HG03521 (cell line): ENCODE data around the gene CCL11.

Experiments
- ATAC-seq: cut with Tn5 transposase; IDR thresholded peaks from one replicate; pipeline ENCODE4 v1.9.1; 2021; ENCODE audit warnings: mild to moderate bottlenecking, moderate library complexity; ENCODE audit not compliant: unreplicated experiment

CCL11 gene

GRCh38 chr17:34285286-34285792 lies at the start of gene CCL11:
TSS of gene CCL11 (plus strand) at chr17:34285742. CDS start at chr17:34285809, 67 bp downstream.
- no peak for ATAC-seq

GRCh38 chr17:34236281-34236892 lies 49.2 kb upstream of the CCL11 start:
- ATAC-seq, result no peak

GRCh38 chr17:34237458-34237857 lies 48.1 kb upstream of the CCL11 start:
- no peak for ATAC-seq

DNA sequence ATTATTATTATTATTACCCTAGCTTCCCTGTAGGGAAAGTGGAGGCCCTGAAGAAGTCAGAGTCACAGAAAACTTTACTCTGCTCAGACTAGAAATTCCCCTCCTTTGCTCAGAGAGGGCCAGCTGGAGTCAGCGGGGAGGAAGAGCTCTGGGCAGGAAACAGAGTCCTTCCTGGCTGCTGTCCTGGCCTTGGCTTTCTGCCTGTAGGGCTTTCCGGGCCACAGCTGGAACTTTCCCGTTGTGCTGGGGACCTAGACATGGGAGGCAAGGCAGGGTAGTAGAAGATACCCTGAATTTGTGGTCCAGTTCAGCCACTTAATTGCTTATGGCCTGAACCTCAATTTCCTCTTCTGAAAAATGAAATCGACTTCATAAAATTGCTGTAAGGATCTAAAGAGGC lies 44.5 kb upstream of the CCL11 start:
- ATAC-seq, result no peak

GRCh38 chr17:34242587-34243363 lies 42.8 kb upstream of the CCL11 start:
- no peak for ATAC-seq

DNA sequence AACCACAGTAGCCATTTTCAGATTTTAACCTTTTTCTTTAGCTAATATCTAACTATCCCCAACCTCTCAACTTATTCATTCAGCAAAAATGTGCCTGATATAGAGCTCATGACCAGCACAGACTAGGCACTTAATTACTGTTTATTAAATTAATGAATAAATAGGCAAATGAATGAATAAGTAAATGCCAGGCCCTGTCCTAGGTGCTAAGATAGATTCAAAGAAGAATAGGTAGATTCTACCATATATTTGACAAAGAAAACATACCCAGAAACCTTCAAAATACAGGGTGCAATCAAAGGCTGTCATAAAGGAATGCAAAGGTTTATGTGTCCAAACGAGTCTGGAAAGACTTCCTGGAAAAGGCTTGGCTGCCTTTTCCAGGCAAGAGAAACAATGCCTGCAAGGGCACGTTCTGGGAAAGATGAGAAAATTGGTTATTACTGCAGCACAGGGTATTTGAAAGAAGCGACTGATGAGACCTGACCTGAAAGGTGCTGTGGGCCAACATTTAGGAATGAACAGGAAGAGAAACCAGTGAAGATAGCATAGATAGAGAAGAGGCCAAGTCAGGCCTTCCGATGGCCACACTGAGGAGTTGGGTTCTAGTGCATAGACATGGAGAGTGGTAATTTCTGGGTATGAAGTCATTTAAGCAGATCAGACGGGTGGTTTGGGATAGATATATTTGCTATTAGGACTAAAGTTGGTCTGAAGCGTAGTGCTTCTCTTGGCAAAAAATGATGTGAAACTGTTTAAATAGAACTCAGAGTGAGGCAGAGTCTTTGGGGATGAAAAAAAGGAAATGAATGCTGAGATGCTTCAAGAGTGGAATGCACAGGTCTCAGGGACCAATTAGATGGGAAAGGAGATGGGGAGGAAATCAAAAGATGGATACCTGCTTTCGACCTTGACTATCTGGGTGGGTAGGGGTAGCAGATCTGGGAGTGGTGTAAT lies 41.9 kb upstream of the CCL11 start:
- ATAC-seq, result no peak

DNA sequence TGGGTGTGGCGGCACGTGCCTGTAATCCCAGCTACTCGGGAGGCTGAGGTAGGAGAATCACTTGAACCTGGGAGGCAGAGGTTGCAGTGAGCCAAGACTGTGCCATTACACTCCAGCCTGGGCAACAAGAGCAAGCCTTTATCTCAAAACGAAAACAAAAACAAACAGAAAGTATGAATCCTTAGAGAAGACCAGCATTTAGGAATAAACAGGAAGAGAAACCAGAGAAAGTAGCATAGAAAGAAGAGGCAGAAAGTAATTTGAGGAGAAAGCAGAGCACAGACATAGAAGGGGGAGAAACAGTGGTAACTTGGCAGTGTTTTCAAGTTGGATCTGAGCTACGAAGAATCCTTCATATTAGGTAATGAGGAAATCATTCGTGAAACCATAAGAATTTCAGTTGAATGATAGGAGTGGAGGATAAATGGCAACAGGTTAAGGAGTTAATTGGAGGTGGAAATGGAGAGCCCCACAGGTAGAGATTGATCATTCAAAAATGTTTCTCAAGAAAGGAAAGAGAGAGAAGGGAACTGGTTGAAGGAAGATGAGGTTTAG lies 40.1 kb upstream of the CCL11 start:
- no peak for ATAC-seq

GRCh38 chr17:34246446-34246845 lies 39.1 kb upstream of the CCL11 start:
- no peak for ATAC-seq

DNA sequence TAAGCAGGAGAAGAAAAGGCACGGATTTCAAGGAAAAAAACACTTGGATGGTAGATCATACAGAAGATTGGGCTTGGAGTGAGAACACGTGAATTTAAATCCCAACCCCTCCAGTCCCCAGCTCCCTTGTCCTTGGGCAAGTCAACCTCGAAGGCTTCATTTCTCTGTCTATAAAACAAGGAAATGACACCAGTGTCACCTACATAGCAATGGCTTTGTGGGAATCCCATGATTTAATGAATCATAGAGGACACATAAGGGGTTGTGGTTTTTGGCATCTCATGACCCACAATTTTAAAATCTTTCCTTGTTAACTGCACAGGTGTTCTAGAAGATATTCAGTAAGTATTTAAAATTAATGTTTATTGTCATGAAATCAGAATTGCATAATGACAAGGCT lies 38.7 kb upstream of the CCL11 start:
- no peak for ATAC-seq

- no peak for ATAC-seq
Measured at GRCh38 chr17:34248511-34249024, 37.0 kb upstream of the CCL11 start.

DNA sequence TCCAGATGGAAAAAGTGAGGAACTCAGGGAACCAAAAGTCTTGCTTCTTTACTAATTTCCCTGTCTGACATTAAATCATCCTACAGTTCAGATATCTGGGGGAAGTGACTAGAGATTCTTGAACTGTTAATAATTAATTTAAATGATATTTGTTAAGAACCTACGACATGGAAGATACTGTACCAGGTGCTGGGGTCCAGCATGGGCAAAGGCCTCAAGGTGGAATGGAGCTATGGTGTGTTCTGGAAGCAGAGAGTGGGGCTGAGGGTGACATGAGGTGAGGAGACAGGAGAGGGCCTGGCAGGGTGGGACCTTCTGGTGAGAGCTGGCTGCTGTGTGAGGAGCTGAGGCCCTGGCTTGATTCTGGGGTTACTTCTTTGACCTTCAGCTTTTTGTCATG lies 36.5 kb upstream of the CCL11 start:
- ATAC-seq, result no peak

GRCh38 chr17:34249478-34249877 lies 36.1 kb upstream of the CCL11 start:
- no peak for ATAC-seq

GRCh38 chr17:34251186-34251585 lies 34.4 kb upstream of the CCL11 start:
- no peak for ATAC-seq

DNA sequence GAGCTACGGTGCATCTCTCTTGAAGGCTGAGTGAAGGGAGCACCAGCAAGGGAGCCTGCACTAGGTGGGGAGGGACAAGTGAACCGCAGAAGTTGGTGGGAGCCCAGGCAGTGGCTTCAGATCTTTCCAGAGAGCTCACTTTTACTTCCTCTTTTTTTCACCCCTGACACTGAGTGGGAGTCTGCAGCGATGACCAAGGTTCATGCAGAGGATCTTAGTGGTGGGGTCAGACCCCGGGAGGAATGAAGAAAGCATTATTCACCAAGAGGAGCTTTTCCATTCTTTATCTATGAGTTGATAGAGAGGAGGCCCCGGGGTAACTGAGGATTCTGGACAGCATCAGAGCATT lies 33.5 kb upstream of the CCL11 start:
- no peak for ATAC-seq

DNA sequence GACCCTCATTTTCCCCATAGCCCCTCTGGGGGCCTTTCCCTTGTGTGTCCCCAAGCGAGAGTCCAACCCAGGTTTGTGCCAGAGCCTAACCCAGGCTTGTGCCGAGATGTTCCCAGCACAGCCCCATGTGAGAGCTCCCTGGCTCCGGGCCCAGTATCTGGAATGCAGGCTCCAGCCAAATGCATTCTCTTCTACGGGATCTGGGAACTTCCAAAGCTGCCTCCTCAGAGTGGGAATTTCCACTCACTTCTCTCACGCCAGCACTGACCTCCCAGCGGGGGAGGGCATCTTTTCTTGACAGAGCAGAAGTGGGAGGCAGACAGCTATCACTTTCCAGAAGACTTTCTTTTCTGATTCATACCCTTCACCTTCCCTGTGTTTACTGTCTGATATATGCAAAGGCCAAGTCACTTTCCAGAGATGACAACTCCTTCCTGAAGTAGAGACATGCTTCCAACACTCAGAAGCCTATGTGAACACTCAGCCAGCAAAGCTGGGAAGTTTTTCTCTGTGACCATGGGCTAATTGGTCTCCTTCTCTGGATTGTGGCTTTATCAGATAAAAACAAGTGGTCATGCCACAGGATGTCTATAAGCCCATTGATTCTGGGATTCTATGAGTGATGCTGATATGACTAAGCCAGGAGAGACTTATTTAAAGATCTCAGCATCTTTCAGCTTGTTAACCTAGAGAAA lies 33.0 kb upstream of the CCL11 start:
- no peak for ATAC-seq

DNA sequence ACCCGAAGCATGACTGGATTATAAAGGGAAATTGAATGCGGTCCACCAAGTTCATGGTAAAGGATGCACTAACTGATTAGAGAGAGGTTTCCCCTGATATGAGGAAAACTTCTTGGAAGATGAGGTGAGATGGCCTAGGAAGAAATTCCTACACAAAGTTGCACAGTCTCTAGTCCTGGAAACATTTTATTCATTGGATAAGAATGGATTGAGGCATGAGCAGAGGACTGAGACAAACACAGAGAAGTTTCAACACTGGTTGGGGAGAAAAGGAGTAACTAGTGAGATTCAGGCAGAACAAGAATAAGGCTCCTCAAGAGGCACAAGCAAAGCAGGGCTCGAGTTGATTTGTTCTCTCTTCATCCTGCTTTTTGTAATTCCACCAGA lies 32.4 kb upstream of the CCL11 start:
- no peak for ATAC-seq

- ATAC-seq, result no peak
Measured at GRCh38 chr17:34254146-34254545, 31.4 kb upstream of the CCL11 start.

DNA sequence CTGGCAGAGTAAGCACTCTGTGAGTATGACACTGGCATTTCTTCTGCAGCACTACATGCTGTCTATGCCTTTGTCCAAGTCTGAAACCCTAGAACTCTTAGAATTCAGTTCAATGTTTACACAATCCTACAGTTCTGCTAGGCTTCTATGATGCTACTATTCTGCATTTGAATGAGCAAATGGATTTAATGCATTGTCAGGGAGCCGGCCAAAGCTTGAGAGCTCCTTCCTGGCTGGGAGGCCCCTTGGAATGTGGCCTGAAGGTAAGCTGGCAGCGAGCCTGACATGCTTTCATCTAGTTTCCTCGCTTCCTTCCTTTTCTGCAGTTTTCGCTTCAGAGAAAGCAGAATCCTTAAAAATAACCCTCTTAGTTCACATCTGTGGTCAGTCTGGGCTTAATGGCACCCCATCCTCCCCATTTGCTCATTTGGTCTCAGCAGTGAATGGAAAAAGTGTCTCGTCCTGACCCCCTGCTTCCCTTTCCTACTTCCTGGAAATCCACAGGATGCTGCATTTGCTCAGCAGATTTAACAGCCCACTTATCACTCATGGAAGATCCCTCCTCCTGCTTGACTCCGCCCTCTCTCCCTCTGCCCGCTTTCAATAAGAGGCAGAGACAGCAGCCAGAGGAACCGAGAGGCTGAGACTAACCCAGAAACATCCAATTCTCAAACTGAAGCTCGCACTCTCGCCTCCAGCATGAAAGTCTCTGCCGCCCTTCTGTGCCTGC lies 30.7 kb upstream of the CCL11 start, which contains the start of gene CCL2:
CCL2 (plus strand) TSS at position 635 of the 730 bp plus-strand sequence; CDS start at position 700, 65 bp downstream.
- no peak for ATAC-seq

DNA sequence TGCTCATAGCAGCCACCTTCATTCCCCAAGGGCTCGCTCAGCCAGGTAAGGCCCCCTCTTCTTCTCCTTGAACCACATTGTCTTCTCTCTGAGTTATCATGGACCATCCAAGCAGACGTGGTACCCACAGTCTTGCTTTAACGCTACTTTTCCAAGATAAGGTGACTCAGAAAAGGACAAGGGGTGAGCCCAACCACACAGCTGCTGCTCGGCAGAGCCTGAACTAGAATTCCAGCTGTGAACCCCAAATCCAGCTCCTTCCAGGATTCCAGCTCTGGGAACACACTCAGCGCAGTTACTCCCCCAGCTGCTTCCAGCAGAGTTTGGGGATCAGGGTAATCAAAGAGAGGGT lies 30.2 kb upstream of the CCL11 start:
- ATAC-seq, result no peak

DNA sequence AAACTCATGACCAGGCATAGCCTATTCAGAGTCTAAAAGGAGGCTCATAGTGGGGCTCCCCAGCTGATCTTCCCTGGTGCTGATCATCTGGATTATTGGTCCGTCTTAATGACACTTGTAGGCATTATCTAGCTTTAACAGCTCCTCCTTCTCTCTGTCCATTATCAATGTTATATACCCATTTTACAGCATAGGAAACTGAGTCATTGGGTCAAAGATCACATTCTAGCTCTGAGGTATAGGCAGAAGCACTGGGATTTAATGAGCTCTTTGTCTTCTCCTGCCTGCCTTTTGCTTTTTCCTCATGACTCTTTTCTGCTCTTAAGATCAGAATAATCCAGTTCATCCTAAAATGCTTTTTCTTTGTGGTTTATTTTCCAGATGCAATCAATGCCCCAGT lies 29.7 kb upstream of the CCL11 start:
- ATAC-seq, result no peak
